AG04449 (cell line): ENCODE results near the gene ARMC9.

Experiments used
- CTCF ChIA-PET: fragments of 350-600 bp; formaldehyde crosslinking; extraction: SDS; loops from one replicate; lab custom pipeline; 2021; ENCODE audit warnings: antibody characterized with exemption; lab: Yijun Ruan, JAX
- POLR2A ChIA-PET: fragments of 400-600, 350-600 bp; formaldehyde crosslinking; extraction: SDS; loops from one replicate; lab custom pipeline; 2020; ENCODE audit warnings: antibody characterized with exemption, inconsistent platforms; lab: Yijun Ruan, JAX
- DNase-seq: peaks from one replicate; pipeline ENCODE4 v3.0.0-alpha.2; 2010; ENCODE audit warnings: low read depth, low spot score
- H3K4me3 ChIP-seq: 2 replicates; pipeline ENCODE4 v1.5.1; 2011; ENCODE audit warnings: low read depth, mild to moderate bottlenecking, control low read depth, low read length
- TF ChIP-seq, protein P1 (sequence below): IDR thresholded peaks from one replicate; pipeline ENCODE4 v1.5.1; 2011; ENCODE audit warnings: mild to moderate bottlenecking, moderate library complexity, low read length, control low read depth, inconsistent platforms; ENCODE audit not compliant: insufficient read depth; ENCODE audit errors: missing control alignments

Gene ARMC9

DNA sequence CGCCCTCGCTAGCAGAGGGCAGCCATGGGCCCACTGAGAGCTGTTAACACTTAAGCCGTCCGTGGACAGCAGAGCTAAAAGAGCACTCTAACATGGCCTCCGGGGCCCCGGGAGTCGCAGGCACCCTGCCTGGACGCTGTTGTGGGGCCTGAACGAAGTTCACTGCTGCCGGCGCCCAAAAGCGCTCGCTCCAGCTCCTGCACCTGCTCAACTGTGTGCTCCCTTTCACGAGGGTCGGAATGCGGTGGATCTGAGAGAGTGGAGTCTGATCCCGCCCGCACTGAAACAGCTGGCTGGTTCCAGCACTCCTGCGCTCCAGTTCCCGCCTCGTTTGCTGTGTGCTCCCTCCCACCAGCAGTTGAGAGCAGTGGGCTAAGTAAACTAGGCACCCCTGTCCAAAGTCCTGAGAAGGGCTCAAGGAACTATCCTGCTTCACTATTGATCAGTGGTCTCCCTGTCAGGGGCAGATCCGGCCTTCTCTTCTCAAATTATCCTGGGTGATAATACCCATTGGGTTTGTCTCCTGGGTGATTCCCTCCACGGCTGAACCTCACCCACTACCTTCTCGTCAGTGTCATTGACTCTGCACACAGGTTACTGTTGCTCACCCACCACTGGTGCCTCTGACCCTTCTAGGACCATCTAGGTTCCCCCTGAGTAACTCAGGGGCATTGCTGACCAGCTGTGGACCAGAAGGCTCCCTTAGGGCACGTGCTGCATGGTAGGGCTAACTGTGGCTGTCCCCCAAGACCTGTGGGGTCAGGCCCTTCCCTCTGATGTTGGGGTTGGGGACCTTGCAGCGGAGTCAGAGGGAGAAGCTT, 220.6 kb downstream of the ARMC9 start:
- TF ChIP-seq, protein P1, sequence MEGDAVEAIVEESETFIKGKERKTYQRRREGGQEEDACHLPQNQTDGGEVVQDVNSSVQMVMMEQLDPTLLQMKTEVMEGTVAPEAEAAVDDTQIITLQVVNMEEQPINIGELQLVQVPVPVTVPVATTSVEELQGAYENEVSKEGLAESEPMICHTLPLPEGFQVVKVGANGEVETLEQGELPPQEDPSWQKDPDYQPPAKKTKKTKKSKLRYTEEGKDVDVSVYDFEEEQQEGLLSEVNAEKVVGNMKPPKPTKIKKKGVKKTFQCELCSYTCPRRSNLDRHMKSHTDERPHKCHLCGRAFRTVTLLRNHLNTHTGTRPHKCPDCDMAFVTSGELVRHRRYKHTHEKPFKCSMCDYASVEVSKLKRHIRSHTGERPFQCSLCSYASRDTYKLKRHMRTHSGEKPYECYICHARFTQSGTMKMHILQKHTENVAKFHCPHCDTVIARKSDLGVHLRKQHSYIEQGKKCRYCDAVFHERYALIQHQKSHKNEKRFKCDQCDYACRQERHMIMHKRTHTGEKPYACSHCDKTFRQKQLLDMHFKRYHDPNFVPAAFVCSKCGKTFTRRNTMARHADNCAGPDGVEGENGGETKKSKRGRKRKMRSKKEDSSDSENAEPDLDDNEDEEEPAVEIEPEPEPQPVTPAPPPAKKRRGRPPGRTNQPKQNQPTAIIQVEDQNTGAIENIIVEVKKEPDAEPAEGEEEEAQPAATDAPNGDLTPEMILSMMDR = no peak
- POLR2A ChIA-PET = no interaction called here
- CTCF ChIA-PET = interaction anchor here (1.1 to 14.8 kb wide), 3 partner anchors 12 to 192 kb away, joined by 3 to 218 read pairs (median 11); no protein-coding TSS in a partner anchor
- no peak overlapping the region for H3K4me3 ChIP-seq
- no peak for DNase-seq

DNA sequence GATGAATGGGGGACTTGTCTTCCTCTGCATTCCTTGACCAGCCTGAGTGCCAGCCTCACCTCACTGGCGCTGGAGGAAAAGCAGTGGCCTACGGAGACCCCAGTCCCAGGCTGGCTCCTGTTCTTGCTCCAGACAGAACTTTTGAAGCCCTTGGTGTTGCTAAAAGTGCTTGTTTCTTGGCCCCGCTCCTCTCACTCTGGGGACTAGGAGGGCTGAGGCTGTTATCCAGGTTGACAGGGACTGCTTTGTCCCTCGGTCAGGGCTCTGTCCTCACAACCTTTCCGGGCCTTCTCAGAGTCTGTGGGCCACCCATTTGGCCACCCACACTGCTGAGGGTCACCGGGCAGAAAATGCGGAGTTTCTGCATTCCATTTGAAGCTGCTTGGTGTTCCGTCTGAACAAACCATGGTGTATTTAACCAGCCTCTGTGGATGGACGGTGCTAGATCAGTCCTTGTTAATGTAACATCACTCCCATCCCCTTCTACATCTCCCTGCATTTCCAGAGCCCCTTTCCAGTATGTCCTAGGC, 222.7 kb downstream of the ARMC9 start:
- TF ChIP-seq, protein P1 = no peak
- CTCF ChIA-PET = interaction anchor here (0.9 to 2.4 kb wide), 4 partner anchors 8 to 125 kb away, joined by 3 to 11 read pairs (median 7); no protein-coding TSS in a partner anchor
- DNase-seq = no peak
- POLR2A ChIA-PET = no interaction called here
- H3K4me3 ChIP-seq = no peak overlapping the region

GRCh38 chr2:231422056-231422455, 223.6 kb downstream of the ARMC9 start:
- POLR2A ChIA-PET = no interaction called here
- CTCF ChIA-PET = interaction anchor here (1.0 to 1.2 kb wide), 3 partner anchors 9 to 10 kb away, joined by 3 to 9 read pairs (median 5); no protein-coding TSS in a partner anchor
- H3K4me3 ChIP-seq = no peak overlapping the region
- TF ChIP-seq, protein P1 = no peak
- no peak for DNase-seq

- no peak for DNase-seq
- CTCF ChIA-PET = interaction anchor here (1.0 to 1.2 kb wide), 2 partner anchors 8 to 11 kb away, joined by 3 to 9 read pairs; no protein-coding TSS in a partner anchor
- POLR2A ChIA-PET = no interaction called here
- no peak overlapping the region for H3K4me3 ChIP-seq
- TF ChIP-seq, protein P1 = no peak
Observed at GRCh38 chr2:231423176-231423575, 224.7 kb downstream of the ARMC9 start.
